HT-29 (cell line): ENCODE measurements around the gene KDM2B. TPM values are rescaled to one million over a fixed set of nuclear protein-coding genes. Genes with fewer than 3 reads are reported as not detected.
A peak's percentile ranks its signal among the peaks of the same experiment; 100 is the strongest.
"Not testable (repeated sequence)": the region's sequence is repeated elsewhere in the genome, so short reads cannot be mapped to it uniquely, and the experiment has no call there.

ENCODE experiments used
- DNase-seq: peaks from one replicate; pipeline ENCODE4 v3.0.0-alpha.2; 2015; ENCODE audit warnings: low spot score
- total RNA-seq: library from RNA; depleted of rRNA; stranded (reverse); fragments of >200 nt; shearing (Covaris generic); gene quantifications from 2 replicates; pipeline ENCODE4 v1.2.3, GENCODE V29; 2014

Gene KDM2B
- total RNA-seq, 1 experiment from 2014 or later, result 38.4 TPM

GRCh38 chr12:121584885-121585284 is 4.1 kb upstream of the KDM2B start:
- not testable (repeated sequence) for DNase-seq

- not testable (repeated sequence) for DNase-seq
These were observed 2.5 kb upstream of the KDM2B start for GRCh38 chr12:121583334-121583661.

- DNase-seq, result no peak
These were observed 1.9 kb upstream of the KDM2B start for GRCh38 chr12:121582583-121583333.

GRCh38 chr12:121581686-121582429 is 1.0 kb upstream of the KDM2B start:
- no peak for DNase-seq

GRCh38 chr12:121579981-121580868 is 598 bp downstream of the KDM2B start:
- DNase-seq, result peak; percentile 54

GRCh38 chr12:121579190-121579791 is 1.5 kb downstream of the KDM2B start:
- DNase-seq, result no peak

GRCh38 chr12:121578230-121579189 is 2.3 kb downstream of the KDM2B start:
- DNase-seq, result no peak

- no peak for DNase-seq
These were observed 3.2 kb downstream of the KDM2B start for GRCh38 chr12:121577443-121578180.

- no peak for DNase-seq
These were observed 3.9 kb downstream of the KDM2B start for GRCh38 chr12:121576851-121577391.

- DNase-seq, result no peak
These were observed 4.7 kb downstream of the KDM2B start for GRCh38 chr12:121575952-121576625.

- no peak for DNase-seq
These were observed 5.8 kb downstream of the KDM2B start for GRCh38 chr12:121575051-121575450.

GRCh38 chr12:121574025-121574424 is 6.8 kb downstream of the KDM2B start:
- no peak for DNase-seq

- DNase-seq, result no peak
These were observed 8.9 kb downstream of the KDM2B start for GRCh38 chr12:121571920-121572319.

- no peak for DNase-seq
These were observed 10.1 kb downstream of the KDM2B start for GRCh38 chr12:121570467-121571283.

GRCh38 chr12:121568971-121569751 is 11.7 kb downstream of the KDM2B start:
- no peak for DNase-seq

GRCh38 chr12:121568518-121568917 is 12.3 kb downstream of the KDM2B start:
- no peak for DNase-seq

- DNase-seq, result no peak
These were observed 15.7 kb downstream of the KDM2B start for GRCh38 chr12:121565076-121565475.
